DMS114 treated with DMSO at 0.1 percent for 48 hours (cell line): ENCODE results near the gene CNNM2.

Source experiments
- DNase-seq: peaks from one replicate; lab custom pipeline; 2025; ENCODE audit not compliant: unreplicated experiment; lab: John Stamatoyannopoulos, UW

Gene CNNM2

DNA sequence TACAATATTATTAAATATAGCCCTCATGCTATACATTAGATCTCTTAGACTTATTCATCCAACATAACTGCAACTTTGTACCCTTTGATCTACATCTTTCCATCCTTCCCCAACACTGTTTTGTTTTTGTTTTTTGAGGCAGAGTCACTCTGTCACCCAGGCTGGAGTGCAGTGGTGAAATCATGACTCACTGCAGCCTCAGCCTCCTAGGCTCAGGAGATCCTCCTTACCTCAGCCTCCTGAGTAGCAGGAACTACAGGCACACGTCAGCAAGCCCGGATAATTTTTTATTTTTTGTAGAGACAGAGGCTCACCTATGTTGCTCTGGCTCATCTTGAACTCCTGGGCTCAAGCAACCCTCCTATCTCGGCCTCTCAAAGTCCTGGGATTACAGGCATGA is 221.7 kb downstream of the CNNM2 start:
- no peak for DNase-seq
